Smooth muscle cell (in vitro differentiated cells): ENCODE measurements around the gene ARAP1. TPM values are rescaled to one million over a fixed set of nuclear protein-coding genes. Genes with fewer than 3 reads are reported as not detected.

ENCODE experiments used
- DNase-seq: peaks from one replicate; lab custom pipeline; 2025; ENCODE audit not compliant: unreplicated experiment; lab: John Stamatoyannopoulos, UW
- H2AFZ ChIP-seq: fragments of 200-600 bp; sonication (generic); 2 replicates; pipeline ENCODE4 v1.6.0; 2016; ENCODE audit warnings: antibody characterized with exemption, low read depth, mild to moderate bottlenecking
- H3F3A ChIP-seq: fragments of 200-600 bp; sonication (generic); 2 replicates; pipeline ENCODE4 v1.6.0; 2017; ENCODE audit warnings: antibody characterized with exemption, low read depth
- H3K27ac ChIP-seq: fragments of 200-600 bp; sonication (generic); 2 replicates; pipeline ENCODE4 v1.5.1; 2016; ENCODE audit warnings: low read depth, mild to moderate bottlenecking
- H3K27me3 ChIP-seq: fragments of 200-600 bp; sonication (generic); 2 replicates; pipeline ENCODE4 v1.6.1; 2016; ENCODE audit warnings: low read depth, mild to moderate bottlenecking
- H3K36me3 ChIP-seq: fragments of 200-600 bp; sonication (generic); 2 replicates; pipeline ENCODE4 v1.5.1; 2016; ENCODE audit warnings: low read depth
- H3K4me1 ChIP-seq: fragments of 200-600 bp; sonication (generic); 2 replicates; pipeline ENCODE4 v1.5.1; 2016; ENCODE audit warnings: low read depth
- H3K4me2 ChIP-seq: fragments of 200-600 bp; sonication (generic); 2 replicates; pipeline ENCODE4 v1.6.0; 2016; ENCODE audit warnings: mild to moderate bottlenecking
- H3K4me3 ChIP-seq: fragments of 200-600 bp; sonication (generic); 2 replicates; pipeline ENCODE4 v1.5.1; 2016; ENCODE audit warnings: mild to moderate bottlenecking
- H3K79me2 ChIP-seq: fragments of 200-600 bp; sonication (generic); 2 replicates; pipeline ENCODE4 v1.6.0; 2016; ENCODE audit warnings: low read depth, mild to moderate bottlenecking
- H3K9ac ChIP-seq: fragments of 200-600 bp; sonication (generic); 2 replicates; pipeline ENCODE4 v1.6.0; 2016; ENCODE audit warnings: low read depth
- H3K9me3 ChIP-seq: fragments of 200-600 bp; sonication (generic); replicated peaks from 2 replicates; pipeline ENCODE4 v1.5.1; 2016; ENCODE audit warnings: low read depth
- H4K20me1 ChIP-seq: fragments of 200-600 bp; sonication (generic); 2 replicates; pipeline ENCODE4 v1.6.0; 2016; ENCODE audit warnings: low read depth
- WGBS: methylation state at CpG from one replicate; pipeline ENCODE4 v1.1.7; 2016; ENCODE audit warnings: low lambda C conversion rate; 5-methylcytosine and 5-hydroxymethylcytosine counted together
- polyA plus RNA-seq: library from polyadenylated mRNA; unstranded; fragments of >200 nt; fragmentation: Nextera tagmentation; extraction: Ambion mirVana; gene quantifications from 2 replicates; pipeline ENCODE4 v1.2.1, GENCODE V29; 2016
- total RNA-seq: library from RNA; depleted of rRNA; stranded (reverse); fragments of >200 nt; gene quantifications from 2 replicates; pipeline ENCODE4 v1.2.3, GENCODE V29; 2014
- TF ChIP-seq, protein P1 (sequence below): fragments of 200-600 bp; sonication (generic); IDR thresholded peaks from 2 replicates; pipeline ENCODE4 v1.5.1; 2017; ENCODE audit warnings: borderline replicate concordance, mild to moderate bottlenecking, antibody characterized with exemption; ENCODE audit not compliant: insufficient read depth, poor library complexity, severe bottlenecking

ARAP1 gene
- total and polyA plus RNA-seq, 2 experiments from 2014 or later, result 45.2 to 45.6 TPM

DNA sequence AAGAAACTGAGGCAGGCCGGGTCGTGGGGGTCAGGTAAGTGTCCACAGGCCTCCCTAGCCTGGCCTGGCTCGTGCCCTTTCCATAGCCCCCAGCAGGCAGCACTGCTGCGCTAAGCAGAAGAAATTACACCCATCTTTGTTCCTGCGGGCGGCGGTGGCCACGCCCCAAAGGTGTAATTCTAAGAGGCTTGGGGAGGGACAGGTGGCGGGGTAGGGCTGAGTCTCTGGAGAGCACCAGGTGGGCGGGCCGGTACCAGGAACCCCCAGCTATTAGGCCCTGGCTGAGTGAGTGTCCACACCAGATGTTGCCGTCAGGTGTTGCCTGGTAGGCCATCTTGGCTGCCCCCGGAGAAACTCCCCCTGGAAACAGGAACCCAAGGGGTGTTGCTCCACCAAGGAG, 12.3 kb upstream of the ARAP1 start:
- H4K20me1 ChIP-seq, result peaks cover 29% of the 10 kb centered on the region
- H3K9ac ChIP-seq, result no peak overlapping the region
- no peaks in the 10 kb centered on the region for H3F3A ChIP-seq
- H3K27me3 ChIP-seq, result no peaks in the 10 kb centered on the region
- H3K79me2 ChIP-seq, result peaks cover 19% of the 10 kb centered on the region
- no peak overlapping the region for H3K4me3 ChIP-seq
- 63% methylated on average over 13 of the region's 13 CpGs for WGBS
- H3K9me3 ChIP-seq, result no peaks in the 10 kb centered on the region
- no peak for DNase-seq
- no peak overlapping the region for H2AFZ ChIP-seq
- TF ChIP-seq, protein P1, sequence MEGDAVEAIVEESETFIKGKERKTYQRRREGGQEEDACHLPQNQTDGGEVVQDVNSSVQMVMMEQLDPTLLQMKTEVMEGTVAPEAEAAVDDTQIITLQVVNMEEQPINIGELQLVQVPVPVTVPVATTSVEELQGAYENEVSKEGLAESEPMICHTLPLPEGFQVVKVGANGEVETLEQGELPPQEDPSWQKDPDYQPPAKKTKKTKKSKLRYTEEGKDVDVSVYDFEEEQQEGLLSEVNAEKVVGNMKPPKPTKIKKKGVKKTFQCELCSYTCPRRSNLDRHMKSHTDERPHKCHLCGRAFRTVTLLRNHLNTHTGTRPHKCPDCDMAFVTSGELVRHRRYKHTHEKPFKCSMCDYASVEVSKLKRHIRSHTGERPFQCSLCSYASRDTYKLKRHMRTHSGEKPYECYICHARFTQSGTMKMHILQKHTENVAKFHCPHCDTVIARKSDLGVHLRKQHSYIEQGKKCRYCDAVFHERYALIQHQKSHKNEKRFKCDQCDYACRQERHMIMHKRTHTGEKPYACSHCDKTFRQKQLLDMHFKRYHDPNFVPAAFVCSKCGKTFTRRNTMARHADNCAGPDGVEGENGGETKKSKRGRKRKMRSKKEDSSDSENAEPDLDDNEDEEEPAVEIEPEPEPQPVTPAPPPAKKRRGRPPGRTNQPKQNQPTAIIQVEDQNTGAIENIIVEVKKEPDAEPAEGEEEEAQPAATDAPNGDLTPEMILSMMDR, result no peak
- no peaks in the 10 kb centered on the region for H3K4me1 ChIP-seq
- H3K27ac ChIP-seq, result peak overlapping the region; percentile 0
- no peak overlapping the region for H3K4me2 ChIP-seq
- no peaks in the 10 kb centered on the region for H3K36me3 ChIP-seq

DNA sequence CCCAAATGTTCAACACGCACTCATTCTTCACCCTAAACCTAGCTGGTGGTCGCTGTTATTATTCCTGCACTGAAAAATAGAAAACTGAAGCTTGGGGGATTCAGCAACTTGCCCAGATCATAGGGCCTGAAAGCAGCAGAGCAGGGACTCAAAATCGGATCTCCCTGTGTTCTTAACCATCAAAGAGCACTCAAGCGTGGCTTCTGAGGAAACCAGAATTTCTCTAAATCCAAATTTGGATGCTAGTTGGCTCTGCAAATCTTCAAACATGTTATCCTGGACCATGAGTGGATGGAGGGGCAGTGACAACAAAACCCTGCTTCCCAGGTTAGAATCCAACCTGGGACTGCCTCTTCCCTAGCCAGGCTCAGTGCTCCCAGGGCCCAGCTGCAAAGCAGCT, 11.6 kb upstream of the ARAP1 start:
- Histone ChIP-seq H3K4me3 (no peak overlapping the region), H3K27me3 (no peaks in the 10 kb centered on the region), H3K79me2 (peaks cover 12% of the 10 kb centered on the region), H3K9me3 (no peaks in the 10 kb centered on the region), H4K20me1 (peaks cover 25% of the 10 kb centered on the region), H3K4me1 (no peaks in the 10 kb centered on the region), H3K9ac (no peak overlapping the region), H3F3A (no peaks in the 10 kb centered on the region), H2AFZ (no peak overlapping the region), H3K4me2 (no peak overlapping the region), H3K27ac (peak overlapping the region; percentile 0), H3K36me3 (no peaks in the 10 kb centered on the region)
- no peak for DNase-seq
- WGBS, result 94% methylated on average over 4 of the region's 4 CpGs
- TF ChIP-seq, protein P1, result no peak

DNA sequence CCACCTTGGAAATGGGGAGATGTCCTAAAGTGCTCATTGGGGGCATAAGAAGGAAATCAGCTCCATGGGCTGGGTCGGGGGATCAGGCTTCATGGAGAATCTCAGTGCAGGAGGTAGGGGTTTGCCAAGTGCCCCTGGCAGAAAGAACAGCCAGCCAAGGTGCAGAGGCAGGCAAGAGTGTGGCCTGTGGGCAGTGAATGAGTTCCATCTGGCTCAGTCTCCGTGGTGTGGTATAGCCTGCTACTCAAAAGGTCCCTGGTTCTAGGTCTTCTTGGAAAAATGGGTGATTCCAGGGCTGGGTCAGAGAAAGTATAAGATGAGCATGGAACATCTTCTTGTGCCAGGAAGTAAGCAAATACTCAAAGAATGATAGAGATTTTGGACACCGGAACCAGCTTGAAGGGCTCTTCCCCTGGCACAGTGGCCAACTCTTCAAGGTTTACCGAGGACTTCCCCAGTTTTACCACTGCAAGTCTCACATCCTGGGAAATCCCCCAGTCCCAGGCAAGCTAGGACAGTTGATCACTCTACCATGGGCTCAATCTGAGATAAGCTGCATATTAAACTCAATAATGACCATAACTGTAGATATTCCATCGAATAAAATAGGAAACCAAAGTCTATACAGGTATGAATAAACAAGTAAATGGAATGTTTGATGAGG, 10.6 kb upstream of the ARAP1 start:
- H3F3A ChIP-seq, result no peaks in the 10 kb centered on the region
- H3K4me3 ChIP-seq, result no peak overlapping the region
- no peak overlapping the region for H2AFZ ChIP-seq
- H3K4me1 ChIP-seq, result no peaks in the 10 kb centered on the region
- no peak overlapping the region for H3K27ac ChIP-seq
- TF ChIP-seq, protein P1, result no peak
- no peak overlapping the region for H3K4me2 ChIP-seq
- H3K9ac ChIP-seq, result no peak overlapping the region
- H3K79me2 ChIP-seq, result peaks cover 7% of the 10 kb centered on the region
- H3K36me3 ChIP-seq, result no peaks in the 10 kb centered on the region
- 92% methylated on average over 5 of the region's 5 CpGs for WGBS
- no peaks in the 10 kb centered on the region for H3K9me3 ChIP-seq
- peaks cover 19% of the 10 kb centered on the region for H4K20me1 ChIP-seq
- no peak for DNase-seq
- no peaks in the 10 kb centered on the region for H3K27me3 ChIP-seq
